Spleen (tissue), 11 donors: ENCODE measurements around the gene ZNF248. TPM values are rescaled to one million over a fixed set of nuclear protein-coding genes. Genes with fewer than 3 reads are reported as not detected.

ENCODE experiments used
- DNase-seq: peaks from one replicate; pipeline ENCODE4 v3.0.0-alpha.2; 2020
- H3K27ac ChIP-seq, 8 donors: fragments of 200-600 bp; sonication (generic) in 7 of 8; 1 replicate in 4 of 8; 2 replicates in 4 of 8; pipeline versions ENCODE4 v1.5.0 to v1.8.0; 2016 to 2021; ENCODE audit warnings: inconsistent platforms in 4 of 8, mild to moderate bottlenecking in 4 of 8, moderate library complexity in 1 of 8
- H3K27me3 ChIP-seq, 7 donors: fragments of 200-600 bp; sonication (generic) in 6 of 7; replicated peaks in 1 of 7; 1 replicate in 4 of 7; 2 replicates in 3 of 7; pipeline versions ENCODE4 v1.5.0 to v1.8.0; 2016 to 2021; ENCODE audit warnings: inconsistent platforms in 3 of 7, mild to moderate bottlenecking in 1 of 7
- H3K36me3 ChIP-seq, 6 donors: fragments of 200-600 bp; sonication (generic) in 5 of 6; 1 replicate in 4 of 6; 2 replicates in 2 of 6; pipeline versions ENCODE4 v1.5.0 to v1.8.0; 2016 to 2021; ENCODE audit warnings: inconsistent platforms in 2 of 6
- H3K4me1 ChIP-seq, 6 donors: fragments of 200-600 bp; sonication (generic) in 5 of 6; 1 replicate in 3 of 6; 2 replicates in 3 of 6; pipeline versions ENCODE4 v1.5.0 to v1.8.0; 2016 to 2021; ENCODE audit warnings: inconsistent platforms in 3 of 6
- H3K4me3 ChIP-seq, 8 donors: fragments of 200-600 bp; sonication (generic) in 7 of 8; 1 replicate in 4 of 8; 2 replicates in 4 of 8; pipeline versions ENCODE4 v1.5.0 to v1.8.0; 2016 to 2021; ENCODE audit warnings: inconsistent platforms in 4 of 8, mild to moderate bottlenecking in 4 of 8, moderate library complexity in 2 of 8
- H3K9me3 ChIP-seq, 8 donors: fragments of 200-600 bp; sonication (generic) in 7 of 8; 1 replicate in 4 of 8; 2 replicates in 4 of 8; pipeline versions ENCODE4 v1.5.0 to v1.8.0; 2016 to 2021; ENCODE audit warnings: inconsistent platforms in 4 of 8
- CTCF ChIP-seq, 11 experiments: fragments of 200-600 bp in 7 of 11; fragments of 450-650 bp in 4 of 11; sonication (generic) in 4 of 11; IDR thresholded peaks in 8 of 11; conservative IDR thresholded peaks in 3 of 11; 1 replicate in 7 of 11; 2 replicates in 4 of 11; pipeline versions ENCODE4 v1.4.0 to v1.8.0; 2016 to 2021; ENCODE audit warnings: antibody characterized with exemption in 11 of 11, inconsistent platforms in 4 of 11, mild to moderate bottlenecking in 1 of 11
- POLR2A ChIP-seq, 3 donors: fragments of 450-650 bp; IDR thresholded peaks; one replicate each; pipeline ENCODE4 v1.5.1; 2017; ENCODE audit warnings: antibody characterized with exemption in 3 of 3, mild to moderate bottlenecking in 1 of 3
- POLR2AphosphoS5 ChIP-seq, 3 donors: sonication (generic); formaldehyde crosslinking; IDR thresholded peaks; one replicate each; pipeline ENCODE4 v1.5.1; 2017; ENCODE audit warnings: antibody characterized with exemption in 3 of 3
- WGBS, 5 donors: extraction: QIAGEN DNeasy Blood & Tissue Kit in 3 of 5; methylation state at CpG; one replicate each; pipeline versions ENCODE4 v1.1.5 to v1.1.7; 2013 to 2018; 5-methylcytosine and 5-hydroxymethylcytosine counted together
- intact Hi-C: fragments of 100-400 bp; cut with DNase I; formaldehyde crosslinking; loops from one replicate; pipeline ENCODE4 v1.15.0; 2023; ENCODE audit warnings: low total_unique reads
- polyA plus RNA-seq, 3 donors: library from polyadenylated mRNA; stranded (reverse); fragments of 200-250 nt; gene quantifications; one replicate each; pipeline ENCODE4 v1.2.1, GENCODE V29; 2013
- total RNA-seq, 7 donors: library from RNA; depleted of rRNA in 3 of 7; stranded (reverse); fragments of >200 nt in 3 of 7; fragmentation: NEBNext Ultra II Directional in 4 of 7; extraction: Animal tissue kit (Norgen Biotek cat#: 25700) in 4 of 7; gene quantifications; one replicate each; pipeline versions ENCODE4 v1.1.0 to v1.2.1, GENCODE V29; 2016 to 2021
- donor health status: healthy with polysubstance abuse.
- donor health status: DM: no; HTN: no; CAD: no; lungs with moderate emphysema.
- donor health status: DM: no; HTN: no; CAD: no.
- donor health status: Bipolar disorder and iron deficiency.
- donor health status: healthy.
- donor health status: DM: no; HTN: no; CAD: no.
- donor health status: DM: yes; HTN: yes; CAD: no.

The ZNF248 gene
- total and polyA plus RNA-seq, 10 donors: 4.9 to 19.3 (median 11.8) TPM

- H3K4me1 ChIP-seq: no peaks in the 10 kb centered on the region
- TF ChIP-seq CTCF (IDR thresholded peaks at IDR 0.05 in 8 of 11, conservative IDR thresholded peaks at IDR 0.05 in 3 of 11): no peak
- no peak for TF ChIP-seq POLR2AphosphoS5 (IDR thresholded peaks at IDR 0.05)
- no peak for TF ChIP-seq POLR2A (IDR thresholded peaks at IDR 0.05)
- intact Hi-C loops: no loop called here
- H3K36me3 ChIP-seq: peaks cover 0 to 11% (median 3%) of the 10 kb centered on the region in 6 donors
- no peak overlapping the region for H3K27ac ChIP-seq
- no peak for DNase-seq
- 84 to 96% (median 92%) methylated on average over 3 of the region's 3 CpGs for WGBS, 5 donors
- peaks cover 0 to 100% (median 97%) of the 10 kb centered on the region in 8 donors for H3K9me3 ChIP-seq
- no peaks in the 10 kb centered on the region for H3K27me3 ChIP-seq
- H3K4me3 ChIP-seq: no peak overlapping the region
Observed at GRCh38 chr10:37821237-37821636, 36.2 kb downstream of the ZNF248 start.

- no peaks in the 10 kb centered on the region for H3K36me3 ChIP-seq
- peaks cover 0 to 100% (median 97%) of the 10 kb centered on the region in 8 donors for H3K9me3 ChIP-seq
- no peak for TF ChIP-seq CTCF (IDR thresholded peaks at IDR 0.05 in 8 of 11, conservative IDR thresholded peaks at IDR 0.05 in 3 of 11)
- no peak for TF ChIP-seq POLR2A (IDR thresholded peaks at IDR 0.05)
- TF ChIP-seq POLR2AphosphoS5 (IDR thresholded peaks at IDR 0.05): no peak
- H3K4me1 ChIP-seq: no peaks in the 10 kb centered on the region
- WGBS, 5 donors: 90 to 98% (median 95%) methylated on average over 6 of the region's 6 CpGs
- DNase-seq: no peak
- intact Hi-C loops: no loop called here
- no peak overlapping the region for H3K4me3 ChIP-seq
- no peak overlapping the region for H3K27ac ChIP-seq
- H3K27me3 ChIP-seq: no peaks in the 10 kb centered on the region
Observed at GRCh38 chr10:37819797-37820196, 37.6 kb downstream of the ZNF248 start.

- H3K27me3 ChIP-seq: no peaks in the 10 kb centered on the region
- H3K9me3 ChIP-seq: peaks cover 5 to 100% (median 99%) of the 10 kb centered on the region in 8 donors
- H3K27ac ChIP-seq: no peak overlapping the region
- H3K36me3 ChIP-seq: no peaks in the 10 kb centered on the region
- TF ChIP-seq CTCF (IDR thresholded peaks at IDR 0.05 in 8 of 11, conservative IDR thresholded peaks at IDR 0.05 in 3 of 11): no peak
- TF ChIP-seq POLR2A (IDR thresholded peaks at IDR 0.05): no peak
- no peak for TF ChIP-seq POLR2AphosphoS5 (IDR thresholded peaks at IDR 0.05)
- WGBS, 5 donors: 71 to 83% (median 79%) methylated on average over 6 of the region's 6 CpGs
- no peak for DNase-seq
- H3K4me3 ChIP-seq: no peak overlapping the region
- intact Hi-C loops: no loop called here
- no peaks in the 10 kb centered on the region for H3K4me1 ChIP-seq
Observed at GRCh38 chr10:37816290-37816689, 41.1 kb downstream of the ZNF248 start.

GRCh38 chr10:37813763-37814162 is 43.6 kb downstream of the ZNF248 start:
- Histone ChIP-seq H3K27me3 (no peaks in the 10 kb centered on the region), H3K36me3 (no peaks in the 10 kb centered on the region), H3K4me1 (no peaks in the 10 kb centered on the region), H3K4me3 (no peak overlapping the region), H3K27ac (no peak overlapping the region), H3K9me3 (peaks cover 5 to 100% (median 99%) of the 10 kb centered on the region in 8 donors)
- 92 to 96% (median 94%) methylated on average over 3 of the region's 3 CpGs for WGBS, 5 donors
- intact Hi-C loops: no loop called here
- TF ChIP-seq POLR2AphosphoS5 (IDR thresholded peaks at IDR 0.05) (no peak), POLR2A (IDR thresholded peaks at IDR 0.05) (no peak), CTCF (IDR thresholded peaks at IDR 0.05 in 8 of 11, conservative IDR thresholded peaks at IDR 0.05 in 3 of 11) (no peak)
- DNase-seq: no peak
